Measurements from ENCODE around the gene EFNA3.

Gene EFNA3

GRCh38 chr1:155049651-155050559 is 28.7 kb upstream of the EFNA3 start:
- no peak for DNase-seq

DNA sequence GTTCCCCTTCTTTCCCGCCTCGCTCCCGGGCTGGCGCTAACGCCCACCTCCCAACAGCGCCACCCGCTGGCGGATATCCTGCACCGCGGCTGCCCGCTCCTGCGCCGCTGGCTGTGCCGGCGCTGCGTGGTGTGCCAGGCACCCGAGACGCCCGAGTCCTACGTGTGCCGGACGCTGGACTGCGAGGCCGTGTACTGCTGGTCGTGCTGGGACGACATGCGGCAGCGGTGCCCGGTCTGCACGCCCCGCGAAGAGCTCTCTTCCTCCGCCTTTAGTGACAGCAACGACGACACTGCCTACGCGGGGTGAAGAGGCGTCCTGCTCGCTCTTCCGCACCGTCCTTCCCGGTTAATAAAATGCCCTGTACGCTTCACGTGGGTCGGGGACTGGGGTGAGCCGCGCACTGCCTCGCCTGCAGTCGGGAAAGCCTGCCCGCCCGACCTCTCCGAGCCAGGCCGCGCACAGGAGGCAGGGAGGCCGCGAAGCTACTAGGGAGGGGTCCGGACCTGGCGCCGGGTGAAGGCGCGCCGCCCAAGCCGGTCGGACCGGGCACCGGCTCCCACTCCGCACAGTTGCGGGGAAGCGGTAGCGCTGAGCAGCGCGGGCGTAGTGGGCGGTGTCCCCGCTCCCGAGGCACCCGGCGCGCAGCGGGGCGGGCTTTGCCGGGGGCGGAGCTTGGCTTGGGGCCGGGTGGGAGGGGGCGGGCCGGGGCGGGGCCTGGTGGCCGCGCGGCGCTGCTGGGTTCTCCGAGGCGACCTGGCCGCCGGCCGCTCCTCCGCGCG is 27.9 kb upstream of the EFNA3 start, which contains the start of gene ADAM15:
Gene ADAM15 (plus strand): TSS at position 757 of the 782 bp plus-strand sequence. CDS start 71 bp downstream, outside the sequence.
- no peak for DNase-seq

DNA sequence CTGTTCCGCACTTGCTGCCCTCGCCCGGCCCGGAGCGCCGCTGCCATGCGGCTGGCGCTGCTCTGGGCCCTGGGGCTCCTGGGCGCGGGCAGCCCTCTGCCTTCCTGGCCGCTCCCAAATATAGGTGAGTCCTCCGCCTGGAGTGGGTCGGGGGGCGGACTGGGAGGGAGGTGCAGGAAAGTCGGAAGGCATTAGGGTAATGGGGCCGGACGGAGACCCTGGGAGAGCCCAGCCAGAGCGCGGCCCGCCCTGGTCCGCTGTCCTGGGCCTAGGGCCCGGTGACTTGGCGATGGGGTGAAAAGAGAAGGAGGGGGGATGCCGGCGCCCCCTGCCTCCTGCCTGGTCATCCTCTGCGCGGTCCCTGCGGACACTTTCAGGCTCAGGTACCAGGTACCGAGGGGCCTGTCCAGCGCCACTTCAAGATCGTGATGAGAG is 27.3 kb upstream of the EFNA3 start:
- no peak for DNase-seq

DNA sequence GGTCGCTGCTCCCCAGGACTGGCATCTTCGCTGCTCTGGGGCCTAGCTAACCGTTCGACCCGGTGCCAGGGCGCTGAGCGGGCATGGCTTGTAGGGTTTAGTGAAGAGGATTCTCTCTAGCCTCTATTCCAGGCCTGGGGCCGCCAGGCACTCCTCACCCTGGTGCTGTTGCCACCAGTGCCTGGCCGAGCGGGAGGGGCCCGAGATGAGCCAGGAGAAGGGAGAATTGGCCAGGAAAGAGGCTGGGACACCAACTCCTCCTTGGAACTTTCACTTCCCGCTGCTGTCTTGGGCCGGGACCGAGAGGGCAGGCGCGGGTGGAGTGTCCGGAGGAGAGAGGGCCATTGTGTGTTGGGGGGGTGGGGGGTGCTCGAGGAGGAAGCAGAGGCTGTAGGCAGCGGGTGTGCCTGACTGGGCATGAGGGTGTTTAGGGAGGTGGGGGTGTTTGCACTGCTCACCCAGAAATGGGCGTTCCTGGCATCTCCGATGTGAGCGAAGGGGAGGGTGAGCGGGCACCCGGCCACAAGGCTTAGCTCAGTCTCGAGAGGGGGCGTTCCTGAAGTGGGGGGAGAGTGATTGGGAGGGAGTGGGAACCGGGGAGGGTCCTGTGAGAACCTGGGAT is 26.7 kb upstream of the EFNA3 start:
- DNase-seq = no peak

DNA sequence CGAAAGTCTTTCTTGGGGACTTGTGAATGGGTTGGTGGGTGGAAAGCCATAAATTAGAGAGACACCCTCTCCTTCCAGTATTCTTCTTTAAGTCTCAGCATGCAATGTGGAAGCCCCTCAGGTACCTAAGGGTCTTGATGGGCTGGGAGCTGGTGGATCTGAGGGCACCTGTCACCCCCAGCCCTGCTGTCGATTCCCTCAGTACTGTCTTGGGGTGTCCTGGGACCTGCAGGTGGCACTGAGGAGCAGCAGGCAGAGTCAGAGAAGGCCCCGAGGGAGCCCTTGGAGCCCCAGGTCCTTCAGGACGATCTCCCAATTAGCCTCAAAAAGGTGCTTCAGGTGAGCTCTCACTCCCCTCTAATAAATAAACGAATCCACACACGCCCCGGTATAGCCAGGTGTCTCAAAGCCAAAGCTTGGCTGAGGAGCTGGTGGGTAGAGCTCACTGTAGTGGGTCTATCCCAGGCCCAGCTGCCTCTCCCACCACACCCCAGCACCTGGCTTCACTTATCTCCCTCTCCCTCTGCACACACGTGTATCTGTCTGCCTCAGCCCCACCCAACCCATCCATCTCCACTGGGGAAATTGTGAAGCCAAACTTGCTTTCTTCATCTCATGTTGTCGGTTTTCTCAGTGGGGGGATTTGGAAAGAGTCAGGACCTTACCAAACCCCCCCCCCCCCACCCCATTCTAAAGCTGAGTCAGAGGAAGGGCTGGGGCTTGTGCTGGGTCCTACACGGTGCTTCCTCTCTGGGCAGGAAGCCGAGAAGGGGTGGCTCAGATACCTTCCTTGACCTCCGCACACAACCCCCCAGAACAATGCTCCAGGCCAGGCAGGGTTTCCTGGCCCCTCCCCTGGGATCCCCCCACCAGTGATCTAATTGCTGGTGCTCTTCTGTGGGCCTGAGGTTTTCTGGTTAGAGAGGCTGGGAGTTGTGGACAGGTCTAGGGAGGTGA is 25.9 kb upstream of the EFNA3 start:
- DNase-seq = no peak

DNA sequence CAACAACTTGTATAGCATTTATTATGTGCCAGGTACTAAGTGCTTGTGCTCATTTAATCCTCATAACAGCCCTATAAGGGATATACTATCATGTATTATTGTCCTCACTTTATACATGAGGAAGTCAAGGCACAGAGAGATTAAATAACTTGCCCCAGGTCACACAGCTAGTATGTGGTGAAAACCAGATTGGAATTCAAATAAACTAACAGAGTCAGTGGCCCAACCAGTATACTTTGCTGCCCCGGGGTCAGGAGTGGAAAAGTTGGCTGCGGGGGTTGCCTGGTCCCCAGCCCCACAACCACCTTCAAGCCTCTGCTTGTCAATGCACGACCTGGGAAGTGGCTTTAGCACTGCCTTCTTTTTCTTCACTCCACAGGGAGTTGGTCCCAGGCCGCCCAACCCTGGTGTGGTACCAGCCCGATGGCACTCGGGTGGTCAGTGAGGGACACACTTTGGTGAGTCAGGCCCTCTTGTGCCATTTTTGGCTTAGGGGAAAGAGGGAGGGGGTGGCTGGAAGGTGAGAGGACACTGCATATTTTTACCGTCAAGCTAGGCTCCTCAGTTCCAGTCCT is 25.0 kb upstream of the EFNA3 start:
- DNase-seq = no peak

DNA sequence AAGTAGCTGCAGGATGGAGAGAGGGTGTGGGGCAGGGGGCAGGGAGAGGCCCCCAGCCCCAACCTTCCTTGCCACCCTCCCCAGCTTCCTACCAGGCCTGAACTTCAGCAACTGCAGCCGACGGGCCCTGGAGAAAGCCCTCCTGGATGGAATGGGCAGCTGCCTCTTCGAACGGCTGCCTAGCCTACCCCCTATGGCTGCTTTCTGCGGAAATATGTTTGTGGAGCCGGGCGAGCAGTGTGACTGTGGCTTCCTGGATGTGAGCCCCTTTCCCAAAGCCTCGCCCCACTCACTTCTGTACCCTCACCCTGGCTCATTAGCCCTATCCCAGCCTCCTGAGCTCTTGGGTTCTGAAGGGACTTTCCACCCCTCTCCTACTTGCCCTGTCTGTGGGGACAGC is 21.5 kb upstream of the EFNA3 start:
- DNase-seq = no peak

DNA sequence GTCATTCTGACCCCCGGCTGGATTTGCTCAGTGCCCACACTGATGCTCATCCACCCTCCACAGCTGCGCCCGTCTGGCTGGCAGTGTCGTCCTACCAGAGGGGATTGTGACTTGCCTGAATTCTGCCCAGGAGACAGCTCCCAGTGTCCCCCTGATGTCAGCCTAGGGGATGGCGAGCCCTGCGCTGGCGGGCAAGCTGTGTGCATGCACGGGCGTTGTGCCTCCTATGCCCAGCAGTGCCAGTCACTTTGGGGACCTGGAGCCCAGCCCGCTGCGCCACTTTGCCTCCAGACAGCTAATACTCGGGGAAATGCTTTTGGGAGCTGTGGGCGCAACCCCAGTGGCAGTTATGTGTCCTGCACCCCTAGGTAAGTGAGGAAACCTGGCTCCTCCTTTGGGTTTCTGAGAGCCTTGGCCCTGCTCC is 20.8 kb upstream of the EFNA3 start:
- no peak for DNase-seq

DNA sequence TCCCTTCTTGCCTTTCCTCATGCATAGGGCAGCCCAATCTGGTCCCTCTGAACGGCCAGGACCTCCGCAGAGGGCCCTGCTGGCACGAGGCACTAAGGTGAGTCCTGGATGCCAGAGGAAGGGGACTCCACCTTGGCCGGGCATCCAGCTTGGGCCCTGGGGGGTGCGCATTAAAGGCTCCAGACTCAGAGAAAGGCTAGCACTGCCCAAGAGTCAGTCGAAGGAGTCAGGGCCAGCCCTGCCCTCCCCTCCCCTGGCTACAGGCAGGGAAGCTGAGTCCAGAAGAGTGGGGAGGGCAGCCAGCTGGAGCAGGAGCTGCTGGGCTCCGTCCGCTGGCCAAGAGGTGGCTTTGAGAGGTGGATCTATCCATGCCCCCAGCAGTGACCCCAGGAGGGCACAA is 17.9 kb upstream of the EFNA3 start:
- no peak for DNase-seq

DNA sequence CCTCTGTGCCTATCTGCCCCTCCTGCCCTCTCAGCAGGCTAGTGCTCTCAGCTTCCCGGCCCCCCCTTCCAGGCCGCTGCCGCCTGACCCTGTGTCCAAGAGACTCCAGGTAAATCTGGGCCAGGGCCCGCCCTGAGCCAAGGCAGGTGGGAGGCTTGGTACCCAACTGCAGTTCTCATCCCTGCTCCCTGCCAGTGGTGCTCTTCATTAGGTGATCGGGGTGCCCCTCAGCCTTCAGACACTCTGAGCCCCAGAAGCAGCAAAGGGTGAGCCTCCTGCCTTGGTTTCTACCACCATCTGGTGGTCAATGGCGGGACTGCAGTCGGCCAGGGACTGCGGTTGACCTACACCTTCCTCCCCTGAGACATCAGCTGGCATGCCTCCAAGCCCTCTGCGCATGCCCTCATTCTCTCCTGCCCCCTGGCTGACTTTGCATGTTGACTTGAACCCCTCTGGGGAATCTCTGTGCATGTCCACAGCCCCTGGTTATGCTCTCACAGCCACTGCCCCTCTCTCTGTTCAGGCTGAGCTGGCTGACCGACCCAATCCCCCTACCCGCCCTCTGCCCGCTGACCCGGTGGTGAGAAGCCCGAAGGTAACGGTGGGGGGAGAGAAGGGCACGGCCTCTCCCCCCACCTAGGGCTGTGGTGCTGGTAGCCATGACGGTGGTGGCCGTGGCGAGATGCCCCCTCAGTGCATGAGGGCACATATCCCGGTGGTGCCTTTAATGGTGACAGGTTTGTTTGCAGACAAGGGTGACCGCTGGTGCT is 17.1 kb upstream of the EFNA3 start:
- no peak for DNase-seq

- no peak for DNase-seq
These were observed 16.4 kb upstream of the EFNA3 start for GRCh38 chr1:155062151-155062686.

DNA sequence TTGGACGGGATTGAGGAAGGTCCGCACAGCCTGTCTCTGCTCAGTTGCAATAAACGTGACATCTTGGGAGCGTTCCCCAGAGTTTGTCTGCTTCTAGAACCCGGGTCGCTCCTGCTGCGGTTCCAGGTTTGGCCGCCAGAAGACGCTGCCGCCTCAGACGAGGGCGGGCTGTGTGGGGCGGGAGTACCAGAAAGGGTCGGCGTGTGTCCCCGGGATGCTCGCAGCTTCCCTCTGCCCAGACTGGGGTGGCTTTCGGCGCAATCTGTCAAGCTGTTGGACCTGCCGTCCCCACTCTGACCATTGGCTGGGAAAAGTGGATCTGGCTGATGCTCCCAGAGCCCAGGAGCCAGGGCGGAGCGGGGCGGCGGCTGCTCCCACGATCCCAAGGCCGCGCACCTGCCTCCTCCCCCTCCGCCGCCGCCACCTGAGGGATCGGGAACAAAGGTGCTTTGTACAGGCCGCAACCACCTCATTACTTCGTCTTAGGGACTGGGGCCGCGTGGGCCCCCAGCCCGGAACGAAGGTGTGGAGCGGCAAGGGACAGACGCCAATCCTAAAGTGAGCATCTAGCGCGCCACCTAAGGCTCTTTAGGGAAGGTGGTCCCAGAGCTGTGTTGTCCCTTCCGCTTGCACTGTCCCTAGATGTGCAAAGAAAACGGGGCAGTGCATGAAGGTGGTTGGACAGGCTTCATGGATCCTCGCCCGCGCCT is 15.8 kb upstream of the EFNA3 start:
- no peak for DNase-seq

- no peak for DNase-seq
These were observed 15.0 kb upstream of the EFNA3 start, which contains the start of gene EFNA4 for GRCh38 chr1:155063550-155064110. Gene EFNA4 (plus strand): TSS chr1:155063740. CDS start chr1:155063824, 84 bp downstream.

GRCh38 chr1:155064111-155064831 is 14.4 kb upstream of the EFNA3 start:
- no peak for DNase-seq

DNA sequence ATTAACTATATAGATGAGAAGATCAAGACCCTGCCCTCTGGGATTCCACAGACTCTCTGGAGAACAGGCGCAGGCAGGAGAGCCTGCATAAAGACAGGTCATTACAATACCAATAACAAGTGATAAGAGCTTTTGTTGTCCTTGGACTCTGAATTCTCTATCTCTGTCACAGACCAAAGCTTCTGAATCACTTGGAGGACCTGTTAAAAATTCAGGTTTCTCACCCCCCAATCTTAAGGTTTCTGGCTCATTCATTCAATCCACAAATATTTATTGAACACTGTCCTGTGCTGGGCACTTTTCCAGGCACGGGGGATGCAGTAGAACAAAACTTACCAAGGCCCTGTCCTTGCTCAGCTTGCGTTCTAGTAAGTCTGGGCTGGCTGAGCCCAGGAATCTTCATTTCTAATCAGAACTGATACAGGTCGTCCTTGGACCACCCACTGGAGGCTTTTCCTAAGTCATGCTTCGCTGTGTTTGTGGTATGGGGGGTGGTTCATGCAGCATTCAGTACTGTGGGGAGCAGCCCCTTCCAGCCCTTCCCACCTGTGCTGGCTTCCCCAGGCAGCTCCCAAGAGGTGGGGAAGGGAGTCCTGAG is 13.7 kb upstream of the EFNA3 start:
- DNase-seq = no peak

GRCh38 chr1:155066777-155067176 is 11.9 kb upstream of the EFNA3 start:
- no peak for DNase-seq

DNA sequence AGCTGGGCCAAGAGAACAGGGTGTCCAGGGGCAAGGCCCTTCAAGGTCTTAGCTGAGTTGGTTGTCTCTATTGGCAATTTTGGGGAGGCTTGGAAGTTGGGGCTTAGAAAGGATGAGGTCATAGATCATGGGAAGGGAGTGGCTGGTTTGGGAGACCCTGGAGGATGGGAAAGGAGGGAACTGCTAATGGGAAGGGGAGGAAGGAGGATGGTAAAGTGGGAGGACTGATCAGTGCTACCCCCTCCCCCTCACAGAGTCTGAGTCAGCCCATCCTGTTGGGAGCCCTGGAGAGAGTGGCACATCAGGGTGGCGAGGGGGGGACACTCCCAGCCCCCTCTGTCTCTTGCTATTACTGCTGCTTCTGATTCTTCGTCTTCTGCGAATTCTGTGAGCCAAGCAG is 10.0 kb upstream of the EFNA3 start:
- DNase-seq = no peak

GRCh38 chr1:155069551-155070157 is 9.0 kb upstream of the EFNA3 start:
- no peak for DNase-seq
